Fibroblast of the aortic adventitia (primary cell): ENCODE results near the gene TLR6. TPM values are rescaled to one million over a fixed set of nuclear protein-coding genes. Genes with fewer than 3 reads are reported as not detected.

Source experiments
- DNase-seq: peaks from one replicate; pipeline ENCODE4 v3.0.0-alpha.2; 2010; ENCODE audit warnings: low read depth
- H3K4me3 ChIP-seq: 2 replicates; pipeline ENCODE4 v1.5.1; 2011; ENCODE audit warnings: low read depth, mild to moderate bottlenecking, control low read depth, low read length, moderate library complexity
- total RNA-seq: library from RNA; depleted of rRNA; stranded (reverse); fragments of >200 nt; gene quantifications from 2 replicates; pipeline ENCODE4 v1.2.3, GENCODE V29; 2012; ENCODE audit warnings: low replicate concordance
- TF ChIP-seq, protein P1 (sequence below): IDR thresholded peaks from 2 replicates; pipeline ENCODE4 v1.5.1; 2011; ENCODE audit warnings: mild to moderate bottlenecking, low read length, control low read depth, inconsistent platforms; ENCODE audit not compliant: insufficient read depth

TLR6 gene
- total RNA-seq, 1 donor: 5.0 TPM

- no peak for DNase-seq
- TF ChIP-seq, protein P1, sequence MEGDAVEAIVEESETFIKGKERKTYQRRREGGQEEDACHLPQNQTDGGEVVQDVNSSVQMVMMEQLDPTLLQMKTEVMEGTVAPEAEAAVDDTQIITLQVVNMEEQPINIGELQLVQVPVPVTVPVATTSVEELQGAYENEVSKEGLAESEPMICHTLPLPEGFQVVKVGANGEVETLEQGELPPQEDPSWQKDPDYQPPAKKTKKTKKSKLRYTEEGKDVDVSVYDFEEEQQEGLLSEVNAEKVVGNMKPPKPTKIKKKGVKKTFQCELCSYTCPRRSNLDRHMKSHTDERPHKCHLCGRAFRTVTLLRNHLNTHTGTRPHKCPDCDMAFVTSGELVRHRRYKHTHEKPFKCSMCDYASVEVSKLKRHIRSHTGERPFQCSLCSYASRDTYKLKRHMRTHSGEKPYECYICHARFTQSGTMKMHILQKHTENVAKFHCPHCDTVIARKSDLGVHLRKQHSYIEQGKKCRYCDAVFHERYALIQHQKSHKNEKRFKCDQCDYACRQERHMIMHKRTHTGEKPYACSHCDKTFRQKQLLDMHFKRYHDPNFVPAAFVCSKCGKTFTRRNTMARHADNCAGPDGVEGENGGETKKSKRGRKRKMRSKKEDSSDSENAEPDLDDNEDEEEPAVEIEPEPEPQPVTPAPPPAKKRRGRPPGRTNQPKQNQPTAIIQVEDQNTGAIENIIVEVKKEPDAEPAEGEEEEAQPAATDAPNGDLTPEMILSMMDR: no peak
- no peak overlapping the region for H3K4me3 ChIP-seq
Measured at GRCh38 chr4:38846015-38846414, 10.6 kb downstream of the TLR6 start.

DNA sequence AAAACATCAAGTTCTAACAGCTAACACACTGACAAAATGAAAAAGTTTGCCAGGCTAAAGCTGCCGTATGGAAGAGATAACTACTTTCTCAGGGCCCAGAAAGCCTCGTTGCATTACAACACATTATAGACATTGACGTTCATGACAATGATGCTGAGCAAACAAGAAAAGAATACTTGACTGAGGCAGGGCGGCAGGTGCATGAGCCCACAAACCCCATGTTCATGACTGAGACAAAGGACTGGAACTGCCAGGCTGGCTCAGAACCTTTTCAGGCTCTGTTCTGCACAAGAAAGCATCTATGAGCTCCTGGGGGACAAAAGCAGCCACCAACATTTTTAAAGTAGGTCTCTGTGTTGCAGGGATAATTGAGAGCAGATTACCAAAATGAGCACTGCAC, 13.6 kb downstream of the TLR6 start:
- H3K4me3 ChIP-seq: no peak overlapping the region
- TF ChIP-seq, protein P1: no peak
- DNase-seq: no peak

DNA sequence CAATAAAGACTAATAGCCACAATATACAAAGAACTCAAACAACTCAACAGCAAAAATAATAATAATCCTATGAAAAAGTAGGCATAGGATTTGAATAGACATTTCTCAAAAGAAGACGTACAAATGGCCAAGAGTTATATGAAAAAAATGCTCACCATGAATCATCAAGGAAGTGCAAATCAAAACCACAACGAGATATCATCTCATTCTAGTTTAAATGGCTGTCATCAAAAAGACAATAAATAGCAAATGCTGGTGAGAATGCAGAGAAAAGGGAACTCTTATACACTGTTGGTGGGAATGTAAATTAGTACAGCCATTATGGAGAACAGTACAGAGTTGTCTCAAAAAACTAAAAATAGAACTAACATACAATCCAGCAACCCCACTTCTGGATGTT, 18.8 kb downstream of the TLR6 start:
- H3K4me3 ChIP-seq: no peak overlapping the region
- peak; percentile 37 for DNase-seq
- TF ChIP-seq, protein P1: no peak

- H3K4me3 ChIP-seq: no peak overlapping the region
- DNase-seq: no peak
- TF ChIP-seq, protein P1: no peak
Measured at GRCh38 chr4:38837334-38837733, 19.3 kb downstream of the TLR6 start.

- no peak for DNase-seq
- H3K4me3 ChIP-seq: no peak overlapping the region
- TF ChIP-seq, protein P1: no peak
Measured at GRCh38 chr4:38834570-38834969, 22.0 kb downstream of the TLR6 start.

DNA sequence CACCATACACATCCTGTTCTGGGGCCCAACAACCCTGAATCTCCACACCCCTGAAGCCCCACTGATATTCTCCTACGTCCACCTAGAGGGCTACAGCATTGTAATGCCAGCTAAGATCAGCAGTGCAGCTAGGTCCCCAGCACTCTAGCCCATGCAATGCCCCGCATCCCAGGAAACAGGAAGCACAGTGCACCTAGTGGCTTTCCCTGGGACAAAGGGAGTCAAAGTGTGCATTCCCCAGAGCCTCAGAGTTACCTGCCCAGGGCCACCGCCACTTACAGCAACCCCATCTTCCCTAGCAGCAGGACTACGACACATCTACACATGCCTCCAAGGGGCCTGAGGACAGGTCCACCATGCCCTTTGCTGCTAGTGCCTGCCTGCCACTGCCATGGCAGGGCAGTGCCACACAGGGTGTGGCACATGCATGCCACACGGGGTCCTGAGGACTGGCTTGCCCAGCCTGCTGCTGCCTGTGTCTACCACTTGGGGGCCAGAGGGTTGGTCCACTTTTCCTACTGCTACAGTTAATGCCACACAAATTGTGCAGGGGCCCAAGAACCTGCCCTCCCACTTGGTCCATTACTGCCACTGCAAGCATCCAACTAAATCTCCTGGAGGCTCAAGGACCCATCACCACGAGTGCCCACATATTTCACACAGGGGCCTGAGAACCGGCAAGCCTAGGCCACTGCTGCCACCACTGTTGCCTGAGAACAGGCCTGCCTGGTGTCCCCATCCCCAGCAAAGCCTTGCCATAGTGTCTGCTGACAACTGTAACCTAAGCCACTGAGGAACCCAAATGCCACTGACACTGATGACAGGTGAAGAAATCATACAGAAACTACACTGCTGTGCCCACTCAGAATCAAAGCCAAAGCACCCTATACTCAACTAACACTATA, 23.7 kb downstream of the TLR6 start:
- TF ChIP-seq, protein P1: peak; percentile 11
- DNase-seq: no peak
- H3K4me3 ChIP-seq: no peak overlapping the region
